HL-60 (cell line): Measurements from ENCODE around the gene CGB1.
A peak's percentile ranks its signal among the peaks of the same experiment; 100 is the strongest.
"Not testable (repeated sequence)": the region's sequence is repeated elsewhere in the genome, so short reads cannot be mapped to it uniquely, and the experiment has no call there.

Source experiments
- DNase-seq, 2 experiments: peaks; one replicate each; pipeline ENCODE4 v3.0.0-alpha.2; 2010 to 2020; ENCODE audit warnings: low read depth in 1 of 2, low spot score in 1 of 2
- H3K27ac ChIP-seq: fragments of 250-450 bp; sonication (Bioruptor Pico); replicated peaks from 2 replicates; pipeline ENCODE4 v1.5.1; 2020; ENCODE audit warnings: mild to moderate bottlenecking, moderate library complexity
- H3K27me3 ChIP-seq: fragments of 250-450 bp; sonication (Bioruptor Pico); 2 replicates; pipeline ENCODE4 v1.5.1; 2021; ENCODE audit warnings: mild to moderate bottlenecking, moderate library complexity; ENCODE audit not compliant: insufficient read depth, poor library complexity, severe bottlenecking
- H3K4me3 ChIP-seq: replicated peaks from 2 replicates; pipeline ENCODE4 v1.5.1; 2011; ENCODE audit warnings: mild to moderate bottlenecking, control low read depth, low read length; ENCODE audit not compliant: insufficient read depth
- CTCF ChIP-seq: IDR thresholded peaks from one replicate; pipeline ENCODE4 v1.5.1; 2011; ENCODE audit warnings: low read length, control low read depth, inconsistent platforms; ENCODE audit not compliant: insufficient read depth
- GABPA ChIP-seq: IDR thresholded peaks from 2 replicates; pipeline ENCODE4 v1.6.1; 2012; ENCODE audit warnings: low read depth
- POLR2AphosphoS5 ChIP-seq: IDR thresholded peaks from 2 replicates; pipeline ENCODE4 v1.6.1; 2012; ENCODE audit warnings: low read depth
- SPI1 ChIP-seq: IDR thresholded peaks from 2 replicates; pipeline ENCODE4 v1.6.1; 2012; ENCODE audit warnings: low read depth, mild to moderate bottlenecking, borderline replicate concordance
- long read RNA-seq: library from polyadenylated mRNA; unstranded; transcript quantifications from one replicate; pipeline ENCODE4 v2.0.0, GENCODE V29; 2020
- TF ChIP-seq, protein P1 (sequence below): IDR thresholded peaks from 2 replicates; pipeline ENCODE4 v1.6.1; 2012; ENCODE audit warnings: low read depth; ENCODE audit not compliant: insufficient replicate concordance

Gene CGB1
- long read RNA-seq, result 0 reads

- H3K27ac ChIP-seq, H3K27me3 ChIP-seq, H3K4me3 ChIP-seq: not testable (repeated sequence)
- DNase-seq, result peak in 1 of 2 experiments; percentile 42
- TF ChIP-seq SPI1, result peak; percentile 16; the same call in 1 of the 2 replicates
- TF ChIP-seq CTCF, result peak; percentile 49
Observed at GRCh38 chr19:49036815-49037214, at the start of gene CGB1. Gene CGB1 (minus strand): TSS chr19:49036895. CDS start chr19:49036711, 184 bp downstream.

DNA sequence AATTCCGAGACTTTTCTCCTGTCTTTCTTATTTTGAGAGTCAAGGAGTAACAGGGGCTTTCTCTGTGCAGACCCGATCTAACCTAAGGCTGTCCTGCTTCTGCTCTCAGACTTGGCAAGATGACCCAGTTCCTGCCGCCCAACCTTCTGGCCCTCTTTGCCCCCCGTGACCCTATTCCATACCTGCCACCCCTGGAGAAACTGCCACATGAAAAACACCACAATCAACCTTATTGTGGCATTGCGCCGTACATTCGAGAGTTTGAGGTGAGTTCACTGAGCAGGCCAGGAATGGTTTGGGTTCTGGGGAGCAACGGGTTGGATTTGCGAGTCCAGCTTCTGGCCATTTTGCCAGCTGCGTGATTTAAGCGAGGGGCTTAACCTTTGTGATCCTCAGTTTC is 49.6 kb upstream of the CGB1 start:
- no peaks in the 10 kb centered on the region for H3K27me3 ChIP-seq
- DNase-seq, result no peak
- TF ChIP-seq CTCF, result no peak
- no peak for TF ChIP-seq SPI1
- no peak for TF ChIP-seq GABPA
- peak overlapping the region; percentile 94 for H3K4me3 ChIP-seq
- peak overlapping the region; percentile 95 for H3K27ac ChIP-seq

GRCh38 chr19:49085868-49086232 is 49.2 kb upstream of the CGB1 start:
- H3K27ac ChIP-seq, result peak overlapping the region; percentile 95

DNA sequence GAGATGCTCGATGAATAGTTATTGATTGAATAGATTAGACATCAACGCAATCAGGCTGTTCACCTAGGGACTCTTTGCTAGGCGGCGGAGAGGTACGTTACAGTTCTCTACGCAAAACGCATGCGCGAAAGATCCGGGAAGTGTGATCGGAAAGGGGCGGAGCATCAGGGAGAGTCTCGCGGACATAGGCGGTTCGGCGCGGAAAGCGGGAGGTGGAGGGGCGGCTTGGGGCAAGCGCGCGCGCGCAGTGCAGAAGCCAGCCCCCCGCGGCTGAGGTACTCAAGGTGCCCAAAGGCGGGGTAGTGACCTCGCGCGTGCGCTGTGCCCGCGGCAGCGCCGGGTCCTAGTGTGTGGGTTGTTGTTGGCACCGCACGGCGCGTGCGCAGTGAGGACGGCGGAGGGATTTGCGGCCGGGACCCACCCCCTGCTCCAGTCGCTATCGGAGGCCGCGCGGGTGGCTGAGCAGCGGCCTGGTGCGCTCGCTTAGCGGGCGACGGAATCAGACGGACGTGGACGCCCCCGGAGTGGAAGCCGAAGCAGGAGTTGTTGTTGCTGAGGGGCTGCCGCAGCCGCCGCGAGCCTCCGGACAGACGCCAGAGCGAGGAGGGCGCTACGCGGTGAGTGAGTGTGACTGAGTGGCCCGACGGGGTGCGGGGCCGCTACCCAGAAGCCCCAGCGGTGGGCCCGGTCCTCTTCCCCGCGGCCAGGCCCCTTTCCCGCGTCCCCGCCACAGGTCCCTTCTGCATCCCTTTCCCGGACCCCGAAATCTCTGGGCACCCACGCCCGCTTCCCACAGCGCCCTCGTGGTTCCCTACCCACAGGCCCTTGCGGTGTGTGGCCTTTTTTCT is 48.5 kb upstream of the CGB1 start, which contains the start of gene SNRNP70:
TSS of gene SNRNP70 (plus strand) at position 432 of the 848 bp plus-strand sequence. CDS start 964 bp downstream, outside the sequence.
- TF ChIP-seq SPI1, result no peak; the same call in 1 of the 2 replicates
- TF ChIP-seq POLR2AphosphoS5, result peak; percentile 98
- no peak for TF ChIP-seq GABPA
- TF ChIP-seq, protein P1, sequence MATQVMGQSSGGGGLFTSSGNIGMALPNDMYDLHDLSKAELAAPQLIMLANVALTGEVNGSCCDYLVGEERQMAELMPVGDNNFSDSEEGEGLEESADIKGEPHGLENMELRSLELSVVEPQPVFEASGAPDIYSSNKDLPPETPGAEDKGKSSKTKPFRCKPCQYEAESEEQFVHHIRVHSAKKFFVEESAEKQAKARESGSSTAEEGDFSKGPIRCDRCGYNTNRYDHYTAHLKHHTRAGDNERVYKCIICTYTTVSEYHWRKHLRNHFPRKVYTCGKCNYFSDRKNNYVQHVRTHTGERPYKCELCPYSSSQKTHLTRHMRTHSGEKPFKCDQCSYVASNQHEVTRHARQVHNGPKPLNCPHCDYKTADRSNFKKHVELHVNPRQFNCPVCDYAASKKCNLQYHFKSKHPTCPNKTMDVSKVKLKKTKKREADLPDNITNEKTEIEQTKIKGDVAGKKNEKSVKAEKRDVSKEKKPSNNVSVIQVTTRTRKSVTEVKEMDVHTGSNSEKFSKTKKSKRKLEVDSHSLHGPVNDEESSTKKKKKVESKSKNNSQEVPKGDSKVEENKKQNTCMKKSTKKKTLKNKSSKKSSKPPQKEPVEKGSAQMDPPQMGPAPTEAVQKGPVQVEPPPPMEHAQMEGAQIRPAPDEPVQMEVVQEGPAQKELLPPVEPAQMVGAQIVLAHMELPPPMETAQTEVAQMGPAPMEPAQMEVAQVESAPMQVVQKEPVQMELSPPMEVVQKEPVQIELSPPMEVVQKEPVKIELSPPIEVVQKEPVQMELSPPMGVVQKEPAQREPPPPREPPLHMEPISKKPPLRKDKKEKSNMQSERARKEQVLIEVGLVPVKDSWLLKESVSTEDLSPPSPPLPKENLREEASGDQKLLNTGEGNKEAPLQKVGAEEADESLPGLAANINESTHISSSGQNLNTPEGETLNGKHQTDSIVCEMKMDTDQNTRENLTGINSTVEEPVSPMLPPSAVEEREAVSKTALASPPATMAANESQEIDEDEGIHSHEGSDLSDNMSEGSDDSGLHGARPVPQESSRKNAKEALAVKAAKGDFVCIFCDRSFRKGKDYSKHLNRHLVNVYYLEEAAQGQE, result peak; percentile 75
- TF ChIP-seq CTCF, result no peak
- peak within 1 kb of the TSS; percentile 95 for H3K27ac ChIP-seq
- H3K4me3 ChIP-seq, result peak within 1 kb of the TSS; percentile 94
- DNase-seq, result peak; percentile 98 to 99
- H3K27me3 ChIP-seq, result no peaks in the 10 kb centered on the region

More at GRCh38 chr19:49085868-49086232, 49.2 kb upstream of the CGB1 start:
- no peak for TF ChIP-seq CTCF
- TF ChIP-seq, protein P1, result no peak
- TF ChIP-seq POLR2AphosphoS5, result no peak
- no peak for TF ChIP-seq GABPA
- TF ChIP-seq SPI1, result no peak
- no peak for DNase-seq
- Histone ChIP-seq H3K27me3 (no peaks in the 10 kb centered on the region), H3K4me3 (peak overlapping the region; percentile 94)
